LoVo (cell line): ENCODE results near the gene PLPP3.
A peak's percentile ranks its signal among the peaks of the same experiment; 100 is the strongest.

Source experiments
- DNase-seq: peaks from one replicate; pipeline ENCODE4 v3.0.0-alpha.2; 2016; ENCODE audit warnings: low spot score

Gene PLPP3

DNA sequence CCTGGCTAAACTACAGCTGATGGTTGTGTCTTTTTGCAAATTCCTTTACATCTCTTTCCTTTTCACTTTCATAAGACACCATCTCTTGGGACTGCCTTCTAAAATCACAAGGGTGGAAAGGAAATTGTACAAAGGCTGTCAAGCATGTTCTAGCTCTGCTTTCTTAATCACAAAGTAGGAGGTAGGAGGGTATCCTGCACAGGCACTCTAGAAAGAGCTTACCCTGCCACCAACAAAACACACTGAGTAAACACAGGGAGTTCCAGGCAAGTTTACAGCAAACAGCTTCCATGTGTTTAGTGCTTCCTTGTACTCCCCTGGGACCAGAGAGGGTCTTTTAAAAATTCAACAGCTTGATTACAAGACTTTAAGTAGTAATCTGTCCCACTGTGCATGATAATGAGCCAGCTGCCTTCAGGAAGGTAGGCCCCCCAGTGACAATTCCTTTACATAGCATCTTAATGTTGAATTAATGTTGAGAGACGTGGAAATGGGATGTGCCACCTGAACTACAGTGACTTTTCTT, 2.4 kb downstream of the PLPP3 start:
- DNase-seq: peak; percentile 28

DNA sequence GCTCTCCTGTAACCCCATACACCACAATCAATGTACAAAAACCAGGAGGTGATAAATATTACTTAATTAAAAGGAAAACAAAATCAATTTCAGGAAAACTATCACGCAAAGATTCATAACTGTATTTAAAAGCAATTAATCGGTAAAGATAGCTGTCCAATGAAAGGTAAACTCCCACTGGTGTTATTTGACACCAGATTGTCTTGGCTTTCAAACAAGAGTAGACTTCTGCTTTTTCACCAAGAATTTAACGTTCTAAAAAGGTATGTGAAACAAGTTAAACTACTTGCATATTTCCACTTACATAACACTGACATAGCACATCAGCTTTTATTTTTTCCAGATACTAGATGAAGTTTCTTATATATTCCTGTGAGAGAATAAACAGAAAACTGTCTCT, 3.5 kb downstream of the PLPP3 start:
- no peak for DNase-seq

DNA sequence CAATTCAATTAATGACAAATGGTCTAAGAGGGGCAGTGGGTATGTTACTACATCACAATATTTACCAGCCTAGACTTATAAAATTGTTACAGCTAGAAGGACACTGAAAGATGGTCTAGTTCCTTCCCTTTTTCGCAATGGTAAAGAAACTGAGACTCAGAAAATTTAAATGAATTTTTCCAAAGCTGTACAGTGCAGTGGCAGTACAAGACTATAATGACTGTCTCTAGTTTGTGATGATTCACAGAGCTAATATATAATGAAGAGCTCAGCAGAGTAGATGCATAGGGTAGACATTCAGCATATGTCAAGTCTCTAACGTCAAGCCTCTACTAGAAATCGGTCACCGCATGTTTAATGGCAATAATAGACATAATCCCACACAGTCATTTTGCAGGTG, 4.6 kb downstream of the PLPP3 start:
- no peak for DNase-seq

DNA sequence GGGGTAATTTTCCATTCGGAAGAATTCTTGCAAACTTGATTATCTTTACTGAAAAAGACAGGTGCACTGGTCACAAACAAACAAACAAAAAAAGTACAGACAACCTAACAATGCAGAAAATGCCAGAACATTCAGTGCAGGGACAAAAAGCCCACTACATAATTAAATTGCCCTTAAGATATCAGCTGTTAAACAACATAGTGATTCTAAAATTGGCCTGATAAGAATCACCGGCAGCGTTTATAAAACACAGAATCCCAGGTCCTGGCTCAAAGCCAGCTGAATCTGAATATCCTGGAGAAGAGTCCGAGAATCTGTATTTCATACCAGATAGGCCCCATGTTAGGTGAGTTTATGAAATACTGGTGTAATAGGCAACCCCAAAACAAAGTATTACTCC, 6.1 kb downstream of the PLPP3 start:
- no peak for DNase-seq

DNA sequence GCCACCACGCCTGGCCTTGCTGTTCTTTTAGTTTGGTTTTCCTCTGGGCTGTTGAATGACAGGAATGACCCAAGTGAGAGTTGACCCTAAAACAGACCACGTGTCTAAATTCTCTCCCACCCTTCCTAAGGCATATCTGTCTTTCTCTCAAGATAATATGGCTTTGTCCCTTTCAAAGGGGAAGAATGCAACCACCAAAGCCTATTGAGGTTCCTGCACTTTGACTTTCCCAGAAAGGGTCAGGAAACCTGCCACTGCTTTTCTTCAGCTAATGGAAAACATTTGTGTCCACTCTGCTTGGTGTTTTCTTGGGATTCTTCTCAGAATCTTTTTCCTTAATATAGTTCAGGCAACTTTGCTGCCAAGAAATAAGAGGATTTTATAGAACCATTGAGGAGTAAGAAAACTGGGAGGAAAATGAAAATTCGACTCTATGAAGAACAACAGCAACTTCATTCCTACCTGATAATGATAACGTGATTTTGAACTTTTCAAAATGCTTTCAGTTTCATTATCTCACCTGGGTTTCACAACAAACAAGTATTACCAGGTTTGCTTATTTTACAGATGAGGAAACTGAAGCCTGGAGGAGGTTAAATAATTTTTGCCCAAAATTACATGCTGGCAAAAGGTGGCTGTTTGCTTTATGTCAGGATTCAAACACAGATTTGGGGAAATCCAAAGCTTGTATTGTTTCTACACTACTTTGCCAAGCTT, 6.9 kb downstream of the PLPP3 start:
- DNase-seq: no peak

DNA sequence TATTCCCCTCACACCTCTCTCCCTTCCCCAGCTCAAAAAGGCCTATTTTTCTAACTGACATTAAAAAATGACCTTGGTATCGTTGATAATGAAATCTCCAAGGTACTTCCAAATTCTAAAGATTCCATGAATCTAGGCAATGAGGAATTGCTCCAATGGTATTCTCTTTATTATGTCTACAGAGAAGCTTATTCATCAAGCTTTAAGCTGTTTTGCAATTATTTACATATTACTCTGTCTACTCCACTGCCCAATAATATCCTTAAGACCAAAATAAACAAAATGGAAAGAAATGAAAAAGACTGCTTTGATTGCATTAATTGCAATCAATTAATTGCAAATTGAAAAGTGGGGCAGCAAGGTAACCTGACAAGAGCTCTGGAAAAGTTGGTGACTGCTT, 7.9 kb downstream of the PLPP3 start:
- no peak for DNase-seq

DNA sequence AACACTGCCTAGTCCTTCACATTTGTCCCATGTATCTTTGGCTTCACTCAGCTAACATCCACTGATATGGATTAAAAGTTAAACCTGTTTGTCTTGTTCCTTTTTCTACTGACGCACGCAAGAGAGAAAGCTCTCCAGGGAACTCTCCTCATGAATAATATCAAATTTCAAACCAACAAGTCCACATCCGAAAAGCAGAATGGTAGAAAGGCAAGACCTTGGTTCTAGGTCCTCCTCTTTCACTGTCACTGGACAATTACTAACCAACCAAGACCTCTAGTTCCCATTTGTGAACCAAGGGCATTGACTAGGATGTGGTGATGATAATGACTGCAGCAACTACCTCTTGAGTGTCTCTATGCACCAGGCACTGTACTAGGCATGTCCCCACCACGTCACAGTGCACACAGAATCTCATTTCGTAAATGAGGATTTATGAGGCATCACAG, 8.4 kb downstream of the PLPP3 start:
- DNase-seq: no peak

DNA sequence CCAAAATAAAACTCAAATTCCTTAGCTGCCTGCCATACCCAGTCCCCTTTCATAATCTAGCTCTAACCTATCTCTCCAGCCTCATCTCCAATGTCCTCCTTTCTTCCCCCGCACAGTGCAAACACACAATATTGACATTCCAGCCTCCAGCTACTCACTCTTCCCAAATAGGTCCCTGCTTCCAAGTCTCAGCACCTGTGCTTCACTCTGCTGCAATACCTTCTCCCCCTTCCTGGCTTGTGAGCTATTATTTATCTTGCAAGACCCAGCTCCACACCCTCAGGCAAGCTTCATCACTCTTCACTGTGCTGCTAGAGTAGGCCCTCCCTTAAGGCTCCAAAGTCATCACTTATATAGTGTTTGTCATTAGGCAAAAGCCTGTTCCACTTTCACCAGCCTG, 9.7 kb downstream of the PLPP3 start:
- DNase-seq: no peak

DNA sequence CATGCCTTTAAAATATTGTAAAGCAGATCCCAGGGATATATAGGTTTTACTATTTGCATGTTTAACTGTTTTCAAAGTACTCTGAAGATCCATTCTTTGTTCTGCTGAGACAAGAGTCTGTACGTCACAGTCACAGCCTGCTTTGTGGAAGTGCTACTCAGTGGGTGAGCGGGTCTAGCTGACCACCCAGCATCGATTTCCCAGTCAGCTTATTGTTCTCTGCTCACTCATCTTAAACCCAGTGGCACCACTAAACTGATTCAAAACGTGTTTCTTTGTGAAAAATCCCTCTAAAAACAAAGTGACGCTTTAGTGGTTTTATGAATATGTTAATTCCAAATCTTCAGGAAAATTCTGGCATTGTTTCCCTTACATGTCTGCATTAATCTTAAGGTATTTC, 12.4 kb downstream of the PLPP3 start:
- DNase-seq: no peak

DNA sequence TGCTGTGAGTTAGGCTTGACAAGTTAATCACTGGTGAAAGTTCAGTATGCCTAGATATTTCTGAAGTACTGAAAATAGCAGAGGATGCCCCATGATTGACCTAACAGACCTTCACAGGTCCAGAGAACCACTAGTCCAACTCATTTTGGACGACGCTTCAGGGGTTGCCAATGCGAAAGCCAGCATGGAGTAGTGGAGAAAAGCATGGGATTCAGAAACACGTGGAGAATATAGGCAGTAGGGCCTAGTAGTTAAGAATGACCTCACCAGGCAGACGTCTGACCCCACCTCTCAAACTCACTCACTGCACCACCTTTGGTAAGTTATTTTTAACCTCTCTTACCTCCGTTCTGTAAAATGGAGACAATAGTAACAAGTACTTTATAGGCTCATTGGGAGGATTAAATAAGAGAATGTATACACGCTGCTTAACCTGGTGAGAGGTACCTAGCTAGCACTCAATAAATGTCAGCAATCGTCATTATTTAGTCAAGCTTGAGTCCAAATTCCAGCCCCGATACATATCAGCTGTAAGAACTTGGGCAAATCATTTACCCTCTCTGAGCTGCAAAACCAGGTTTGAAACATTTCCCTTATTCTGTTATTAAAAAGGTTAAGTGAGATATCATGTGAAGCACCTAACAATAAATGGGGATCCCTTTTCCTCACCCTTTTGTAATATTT, 13.2 kb downstream of the PLPP3 start:
- DNase-seq: no peak

DNA sequence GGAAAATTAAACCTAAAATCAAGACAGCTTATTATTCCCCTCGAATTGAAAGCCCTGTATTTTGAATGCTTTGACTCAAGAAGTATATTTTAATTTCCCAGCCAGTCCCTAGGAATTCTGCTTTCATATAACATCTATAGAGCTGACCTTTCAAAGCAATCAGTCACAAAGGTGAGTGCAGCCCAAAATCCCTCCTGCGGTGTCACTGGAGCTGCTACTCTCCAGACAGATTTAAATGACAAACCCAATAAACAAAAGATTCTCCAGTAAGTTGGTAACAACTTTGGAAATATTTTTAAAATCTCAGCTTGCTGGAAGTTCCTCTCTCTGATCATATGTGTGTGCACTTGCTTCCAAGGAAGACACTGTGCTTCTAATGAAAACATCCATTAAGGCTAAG, 14.7 kb downstream of the PLPP3 start:
- no peak for DNase-seq

DNA sequence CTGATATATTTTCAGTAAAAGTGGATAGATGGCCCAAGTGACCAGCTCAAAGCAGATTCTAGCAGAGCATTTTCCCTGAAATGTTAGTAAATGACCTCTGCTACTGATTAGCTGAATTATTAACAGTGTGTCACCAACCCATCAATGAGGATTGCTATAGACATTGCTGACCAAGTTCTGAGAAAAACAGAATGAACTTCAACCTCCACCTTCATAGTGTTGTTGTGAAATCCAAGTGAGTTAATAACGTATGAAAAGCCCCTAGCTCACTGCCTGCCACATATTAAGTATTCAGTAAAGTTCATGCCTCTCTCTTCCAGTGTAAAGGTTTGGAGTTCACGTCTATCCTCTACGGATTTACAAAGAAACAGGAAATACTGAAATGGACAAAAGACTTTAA, 15.8 kb downstream of the PLPP3 start:
- no peak for DNase-seq

DNA sequence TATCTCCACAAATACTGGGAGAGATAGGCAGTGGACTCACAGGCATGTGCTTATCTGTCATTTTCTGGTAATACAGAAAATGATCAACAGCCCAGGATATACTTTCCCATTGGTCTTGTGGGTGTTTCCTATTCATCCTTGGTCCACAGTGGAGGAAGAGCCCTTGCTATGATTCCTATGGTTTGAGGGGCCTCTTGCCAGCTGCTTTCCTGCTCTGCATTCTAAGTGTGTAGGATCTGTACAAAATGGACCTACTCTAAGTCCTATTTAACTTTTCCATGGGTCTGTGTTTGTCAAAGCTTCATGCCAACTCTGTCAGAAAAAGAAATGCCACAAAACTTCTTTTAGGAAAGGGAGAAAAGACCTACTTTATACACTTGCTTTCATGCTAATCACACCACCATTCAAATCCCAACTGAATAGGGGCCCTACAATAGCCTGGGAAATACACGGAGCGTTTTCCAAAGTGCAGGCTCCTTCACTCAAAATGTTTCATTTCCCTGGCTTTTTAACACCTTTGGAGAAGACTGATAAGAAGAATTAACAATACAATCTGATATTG, 16.4 kb downstream of the PLPP3 start:
- DNase-seq: no peak

DNA sequence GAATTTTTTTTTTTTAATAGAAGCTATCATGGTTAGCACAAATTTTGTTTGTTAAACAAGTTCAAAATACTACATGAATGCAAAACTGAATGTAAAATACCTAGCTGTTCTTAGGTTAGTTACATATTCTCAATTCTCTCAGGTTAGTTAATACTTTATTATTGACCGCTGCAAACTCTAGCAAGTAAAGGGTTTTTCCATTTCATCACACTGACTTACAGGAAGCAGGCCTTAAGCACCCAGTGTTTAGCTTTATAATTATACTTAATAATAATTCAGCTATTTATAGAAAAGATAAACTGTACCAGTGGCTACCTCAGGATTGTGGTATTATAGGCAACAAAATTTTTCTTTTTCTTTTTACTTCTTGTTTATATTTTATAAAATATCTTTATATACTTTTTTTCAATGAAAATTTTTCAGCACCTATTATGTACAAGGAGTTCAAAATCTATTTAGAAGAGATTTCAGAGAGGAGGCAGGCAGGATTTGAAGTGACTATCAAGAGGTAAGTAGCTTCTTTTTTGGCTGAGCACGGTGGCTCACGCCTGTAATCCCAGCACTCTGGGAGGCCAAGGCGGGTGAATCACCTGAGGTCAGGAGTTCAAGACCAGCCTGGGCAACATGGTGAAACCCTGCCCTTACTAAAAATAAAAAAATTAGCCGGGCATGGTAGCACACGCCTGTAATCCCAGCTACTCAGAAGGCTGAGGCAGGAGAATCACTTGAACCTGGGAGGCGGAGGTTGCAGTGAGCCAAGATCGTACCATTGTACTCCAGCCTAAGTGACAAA, 17.9 kb downstream of the PLPP3 start:
- no peak for DNase-seq

DNA sequence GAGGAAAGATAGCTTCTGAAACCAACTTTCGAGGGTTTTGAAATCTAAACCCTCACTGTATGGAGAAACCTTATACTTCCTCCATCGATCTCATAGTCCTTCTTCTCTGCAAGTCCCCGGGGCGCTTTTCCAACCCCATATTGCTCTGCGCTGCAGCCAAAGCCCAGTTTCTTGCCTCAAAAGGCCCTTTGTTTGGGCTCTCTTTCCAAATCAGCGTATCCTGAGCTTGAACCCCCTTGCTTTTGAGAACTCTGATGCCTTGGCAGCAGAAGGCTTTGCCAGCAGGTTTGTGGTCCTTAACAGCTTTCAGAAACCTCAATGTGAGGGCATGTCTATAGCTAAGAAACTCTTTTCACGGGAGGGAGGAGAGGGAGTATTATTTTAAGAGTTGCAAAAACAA, 21.6 kb downstream of the PLPP3 start:
- no peak for DNase-seq

DNA sequence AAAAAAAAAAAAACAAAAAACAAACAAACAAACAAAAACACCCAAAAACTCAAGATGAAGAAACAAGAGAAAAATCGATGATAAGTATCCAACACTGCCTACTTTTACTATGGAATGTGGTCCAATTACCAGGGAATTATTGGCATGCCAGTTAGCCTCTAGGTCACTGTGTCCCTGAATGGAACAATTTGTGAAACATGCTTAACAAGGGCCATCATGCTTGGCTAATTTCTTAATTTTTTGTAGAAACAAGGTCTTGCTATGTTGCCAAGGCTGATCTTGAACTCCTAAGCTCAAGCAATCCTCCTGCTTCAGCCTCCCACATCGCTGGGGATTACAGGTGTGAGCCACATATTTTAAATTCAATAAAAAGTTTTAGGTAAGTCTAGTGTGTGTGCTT, 23.9 kb downstream of the PLPP3 start:
- DNase-seq: no peak

DNA sequence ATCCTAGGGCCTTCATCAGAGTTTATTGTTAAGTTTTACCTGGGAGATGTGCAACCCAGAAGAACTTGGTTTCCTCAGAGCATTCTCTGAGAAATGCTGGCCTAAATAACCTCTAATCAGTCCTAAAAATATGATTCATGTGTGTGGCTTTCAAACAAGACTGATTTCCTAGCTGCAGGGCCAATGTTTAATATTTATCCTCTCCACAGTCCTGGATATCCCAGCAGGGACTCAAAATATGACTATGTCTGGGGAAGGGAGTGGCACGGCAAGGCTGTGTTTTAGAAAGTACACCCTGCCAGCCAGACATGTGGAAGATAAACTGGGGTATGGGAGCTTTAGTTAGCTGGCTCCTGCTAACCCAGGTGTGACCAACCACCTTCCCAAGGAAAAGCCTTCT, 26.3 kb downstream of the PLPP3 start:
- no peak for DNase-seq

DNA sequence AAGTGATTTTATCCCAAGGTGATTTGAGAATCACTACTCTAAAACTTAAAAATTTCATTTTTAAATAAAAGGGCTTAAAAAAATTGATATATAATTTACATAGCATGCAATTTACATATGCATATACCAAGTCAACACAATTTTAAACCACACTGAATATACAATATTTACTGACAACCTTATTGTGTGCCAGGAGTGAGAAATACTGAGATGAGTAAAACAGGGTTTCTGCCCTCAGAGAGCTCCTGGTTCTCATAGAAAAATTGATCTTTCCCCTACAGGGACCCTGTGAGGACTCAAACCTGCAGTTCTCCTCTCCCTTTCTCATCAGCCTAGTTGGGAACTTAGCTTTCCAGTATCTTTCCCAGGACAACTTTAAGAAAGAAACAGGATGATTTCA, 27.0 kb downstream of the PLPP3 start:
- DNase-seq: no peak

DNA sequence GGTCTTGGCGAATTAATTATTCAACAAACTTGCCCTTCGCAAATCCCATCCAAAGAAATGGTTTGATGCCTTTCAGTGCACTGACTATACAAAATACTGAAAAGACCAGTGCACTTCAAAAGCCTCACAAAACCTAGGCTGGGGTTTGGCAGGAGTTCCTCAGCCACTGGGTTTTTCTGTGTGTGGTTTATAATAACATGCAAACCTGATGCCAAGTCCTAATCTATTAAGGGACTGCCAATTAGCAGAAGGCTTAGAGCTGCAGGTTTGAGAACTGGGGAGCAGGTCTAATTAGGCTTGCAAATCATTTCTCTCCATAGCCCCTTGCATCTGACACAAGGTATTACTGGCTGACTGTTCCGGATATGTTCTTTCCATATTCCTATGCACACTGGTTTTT, 27.7 kb downstream of the PLPP3 start:
- no peak for DNase-seq

DNA sequence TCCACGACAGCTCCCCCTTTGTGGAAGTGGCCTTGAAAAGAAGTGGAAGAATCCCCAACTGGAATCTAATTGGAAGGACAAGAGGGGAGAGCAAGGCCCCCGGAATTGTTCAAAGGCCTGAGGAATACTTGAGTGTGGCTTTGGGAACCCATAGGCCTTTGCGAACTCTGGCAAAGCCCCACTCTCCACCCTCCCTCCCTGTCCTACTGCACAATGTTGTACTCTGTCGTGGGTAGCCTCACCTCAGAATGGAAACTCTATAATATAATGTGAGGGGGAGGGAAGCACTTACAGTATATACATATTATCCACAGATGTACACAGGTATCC, 28.5 kb downstream of the PLPP3 start:
- no peak for DNase-seq

DNA sequence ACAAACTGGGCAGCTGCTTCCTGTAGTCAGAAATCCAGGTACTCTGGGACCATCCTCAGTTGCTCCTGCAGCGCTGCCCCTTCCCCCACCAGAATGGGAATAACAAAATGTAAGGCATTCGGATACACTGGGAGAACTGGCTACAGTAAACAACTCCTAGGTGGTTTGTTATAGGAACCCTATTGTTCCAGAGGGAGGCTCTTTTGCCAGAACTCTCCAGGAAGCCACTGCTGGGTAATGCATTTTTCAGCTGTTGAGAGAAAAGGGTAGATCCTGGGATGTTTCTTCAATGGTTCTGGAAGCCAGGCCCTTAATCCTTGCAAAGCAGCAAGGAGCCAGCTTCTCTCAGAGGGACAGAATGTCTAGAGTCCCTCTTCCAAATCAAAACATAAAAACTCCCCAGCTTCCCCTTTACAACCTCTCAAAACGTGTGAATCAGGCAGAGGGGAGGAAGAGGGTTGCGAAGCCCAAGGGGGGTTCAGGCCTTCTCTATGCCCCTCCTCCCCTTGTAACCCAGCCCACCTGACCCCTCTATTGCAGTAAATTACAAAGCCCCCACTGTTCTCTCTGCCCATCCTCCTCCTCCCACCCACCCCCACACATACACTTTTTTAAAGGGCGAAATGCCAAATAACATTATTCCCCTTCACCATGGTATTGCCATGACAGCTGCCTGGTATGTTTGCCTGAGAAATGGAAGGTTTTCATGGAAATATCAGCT, 29.1 kb downstream of the PLPP3 start:
- no peak for DNase-seq

DNA sequence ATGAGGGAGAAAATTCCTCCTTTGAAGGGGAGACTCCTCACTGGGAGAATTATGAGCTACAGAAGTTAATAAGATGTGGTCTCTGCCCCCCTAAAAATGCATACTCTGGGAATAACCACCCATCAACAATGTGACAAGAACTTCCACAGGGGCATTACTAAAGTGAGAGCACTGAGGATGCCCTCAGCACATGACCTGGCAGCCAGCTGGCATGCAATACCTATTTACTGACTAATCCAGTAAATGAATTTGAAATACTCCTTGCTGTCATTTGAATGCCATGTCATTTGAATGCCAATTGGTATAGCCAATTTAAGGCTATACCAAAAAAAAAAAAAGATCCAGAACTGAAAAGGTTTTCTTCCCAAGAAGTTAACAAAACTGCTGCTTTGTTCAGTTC, 30.8 kb downstream of the PLPP3 start:
- DNase-seq: no peak
